ENCODE data around the gene TMEM45B. TPM values are rescaled to one million over a fixed set of nuclear protein-coding genes. Genes with fewer than 3 reads are reported as not detected.
"Not testable (repeated sequence)": the region's sequence is repeated elsewhere in the genome, so short reads cannot be mapped to it uniquely, and the experiment has no call there.

TMEM45B gene
- total RNA-seq, 3 donors from 2014 or later (not counting 1 experiment from before 2014, with no cell fraction given), result 0.40 TPM; not detected in 2

DNA sequence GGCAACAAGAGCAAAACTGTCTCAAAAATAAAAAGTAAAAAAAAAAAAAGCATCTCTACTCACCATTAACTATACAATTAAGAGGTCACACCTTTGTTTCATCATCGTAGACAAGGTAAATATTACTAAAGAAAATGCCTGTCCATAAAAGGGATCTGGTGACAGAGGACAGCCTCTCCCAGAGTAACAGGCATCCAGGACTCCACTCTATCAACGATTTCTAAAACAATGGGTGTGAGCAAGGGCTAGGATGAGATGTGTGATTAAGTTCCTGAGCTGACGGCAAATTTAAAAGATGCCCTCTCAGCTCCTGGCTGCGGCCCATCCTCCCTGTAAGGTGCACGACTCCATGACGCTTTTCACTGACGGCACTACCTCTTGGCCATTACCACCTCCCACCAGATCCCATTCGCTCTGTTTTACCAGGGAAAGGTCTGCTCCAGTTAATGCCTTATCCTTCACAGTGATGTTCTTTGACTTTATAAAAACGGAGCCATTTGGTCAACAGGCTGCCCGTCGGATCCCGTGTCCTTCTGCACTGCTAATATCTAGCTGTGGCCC is 2.3 kb upstream of the TMEM45B start:
- H3K27me3 ChIP-seq (ENCODE audit: control insufficient read depth, insufficient read depth, low read length), result peaks cover 15% of the 10 kb centered on the region
- H3K9me3 ChIP-seq (ENCODE audit: control insufficient read depth, insufficient read depth, low read length), result peaks cover 12% of the 10 kb centered on the region
- H3K4me3 ChIP-seq (ENCODE audit: low read length), result no peak overlapping the region
- Mint-ChIP-seq H3K36me3 (peaks cover 8% of the 10 kb centered on the region), H3K27ac (no peak overlapping the region), H3K9me3 (no peaks in the 10 kb centered on the region), H3K27me3 (ENCODE audit: low read depth in 2 of 2) (peaks cover 18 to 36% of the 10 kb centered on the region in 2 donors), H3K4me1 (peaks cover 16 to 20% of the 10 kb centered on the region in 2 donors), H3K4me3 (no peak overlapping the region)
- TF ChIP-seq, protein P1, sequence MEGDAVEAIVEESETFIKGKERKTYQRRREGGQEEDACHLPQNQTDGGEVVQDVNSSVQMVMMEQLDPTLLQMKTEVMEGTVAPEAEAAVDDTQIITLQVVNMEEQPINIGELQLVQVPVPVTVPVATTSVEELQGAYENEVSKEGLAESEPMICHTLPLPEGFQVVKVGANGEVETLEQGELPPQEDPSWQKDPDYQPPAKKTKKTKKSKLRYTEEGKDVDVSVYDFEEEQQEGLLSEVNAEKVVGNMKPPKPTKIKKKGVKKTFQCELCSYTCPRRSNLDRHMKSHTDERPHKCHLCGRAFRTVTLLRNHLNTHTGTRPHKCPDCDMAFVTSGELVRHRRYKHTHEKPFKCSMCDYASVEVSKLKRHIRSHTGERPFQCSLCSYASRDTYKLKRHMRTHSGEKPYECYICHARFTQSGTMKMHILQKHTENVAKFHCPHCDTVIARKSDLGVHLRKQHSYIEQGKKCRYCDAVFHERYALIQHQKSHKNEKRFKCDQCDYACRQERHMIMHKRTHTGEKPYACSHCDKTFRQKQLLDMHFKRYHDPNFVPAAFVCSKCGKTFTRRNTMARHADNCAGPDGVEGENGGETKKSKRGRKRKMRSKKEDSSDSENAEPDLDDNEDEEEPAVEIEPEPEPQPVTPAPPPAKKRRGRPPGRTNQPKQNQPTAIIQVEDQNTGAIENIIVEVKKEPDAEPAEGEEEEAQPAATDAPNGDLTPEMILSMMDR (IDR thresholded peaks at IDR 0.05), result no peak
- DNase-seq (no peak), ATAC-seq (no peak)
- H3K27ac ChIP-seq (ENCODE audit: low read length), result no peak overlapping the region
- H3K4me1 ChIP-seq (ENCODE audit: control insufficient read depth, insufficient read depth, low read length), result peaks cover 30% of the 10 kb centered on the region
- H3K36me3 ChIP-seq (ENCODE audit: control insufficient read depth, insufficient read depth, low read length), result no peaks in the 10 kb centered on the region
- 96% methylated on average over 12 of the region's 12 CpGs for whole genome bisulfite sequencing (ENCODE audit: insufficient coverage)
- intact Hi-C loops (cut with micrococcal nuclease), result no loop called here

- Mint-ChIP-seq H3K36me3 (peaks cover 8% of the 10 kb centered on the region), H3K4me3 (peak overlapping the region; percentile 42), H3K9me3 (no peaks in the 10 kb centered on the region), H3K27ac (no peak overlapping the region), H3K4me1 (peaks cover 16 to 20% of the 10 kb centered on the region in 2 donors), H3K27me3 (ENCODE audit: low read depth in 2 of 2) (peaks cover 18 to 44% of the 10 kb centered on the region in 2 donors)
- peak; percentile 40 to 77 (median 52) for ATAC-seq
- no peak overlapping the region for H3K4me3 ChIP-seq (ENCODE audit: low read length)
- H3K4me1 ChIP-seq (ENCODE audit: control insufficient read depth, insufficient read depth, low read length), result peaks cover 30% of the 10 kb centered on the region
- intact Hi-C loops (cut with micrococcal nuclease), result no loop called here
- TF ChIP-seq, protein P1 (IDR thresholded peaks at IDR 0.05), result no peak
- no peak overlapping the region for H3K27ac ChIP-seq (ENCODE audit: low read length)
- 40% methylated on average over 24 of the region's 24 CpGs for WGBS (ENCODE audit: insufficient coverage)
- peaks cover 12% of the 10 kb centered on the region for H3K9me3 ChIP-seq (ENCODE audit: control insufficient read depth, insufficient read depth, low read length)
- H3K36me3 ChIP-seq (ENCODE audit: control insufficient read depth, insufficient read depth, low read length), result no peaks in the 10 kb centered on the region
- H3K27me3 ChIP-seq (ENCODE audit: control insufficient read depth, insufficient read depth, low read length), result peaks cover 15% of the 10 kb centered on the region
- DNase-seq, result peak in 1 of 2 donors; percentile 77
Measured at GRCh38 chr11:129814244-129815014, 1.2 kb upstream of the TMEM45B start.

DNA sequence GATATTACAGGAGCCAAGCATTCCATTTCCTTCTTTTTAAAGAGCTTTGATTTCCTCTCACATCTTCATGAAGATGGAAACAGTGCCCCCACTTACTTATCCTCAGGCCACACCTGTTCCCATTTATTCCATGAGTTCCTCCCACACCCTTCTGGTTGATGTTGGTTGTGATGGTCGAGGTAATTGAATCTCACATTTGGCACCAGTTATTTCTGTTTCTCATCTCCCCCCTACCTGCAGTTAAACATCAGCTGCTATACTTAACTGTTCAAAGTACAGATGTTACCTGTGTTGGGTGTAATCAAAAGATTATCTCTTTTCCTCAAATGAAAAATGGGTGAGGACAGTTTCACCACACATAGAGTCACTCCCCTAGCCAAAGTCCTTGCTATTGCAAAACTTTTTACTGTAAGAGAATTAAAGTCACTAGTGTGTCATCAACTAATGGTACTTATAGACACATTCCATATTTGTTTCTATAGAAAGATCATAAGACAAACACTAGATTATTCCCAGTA is 1.9 kb downstream of the TMEM45B start:
- intact Hi-C loops (cut with micrococcal nuclease), result no loop called here
- WGBS (ENCODE audit: insufficient coverage), result no CpG with 5 or more reads among the region's 1 CpG
- peaks cover 15% of the 10 kb centered on the region for H3K27me3 ChIP-seq (ENCODE audit: control insufficient read depth, insufficient read depth, low read length)
- H3K36me3 ChIP-seq (ENCODE audit: control insufficient read depth, insufficient read depth, low read length), result no peaks in the 10 kb centered on the region
- H3K4me3 ChIP-seq (ENCODE audit: low read length), result no peak overlapping the region
- Mint-ChIP-seq H3K36me3 (peaks cover 8% of the 10 kb centered on the region), H3K4me1 (peaks cover 16 to 20% of the 10 kb centered on the region in 2 donors), H3K27me3 (ENCODE audit: low read depth in 2 of 2) (peaks cover 25 to 45% of the 10 kb centered on the region in 2 donors), H3K4me3 (no peak overlapping the region), H3K27ac (no peak overlapping the region), H3K9me3 (no peaks in the 10 kb centered on the region)
- ATAC-seq, result no peak
- TF ChIP-seq, protein P1 (IDR thresholded peaks at IDR 0.05), result no peak
- H3K4me1 ChIP-seq (ENCODE audit: control insufficient read depth, insufficient read depth, low read length), result peaks cover 30% of the 10 kb centered on the region
- no peak overlapping the region for H3K27ac ChIP-seq (ENCODE audit: low read length)
- no peak for DNase-seq
- H3K9me3 ChIP-seq (ENCODE audit: control insufficient read depth, insufficient read depth, low read length), result peaks cover 12% of the 10 kb centered on the region

DNA sequence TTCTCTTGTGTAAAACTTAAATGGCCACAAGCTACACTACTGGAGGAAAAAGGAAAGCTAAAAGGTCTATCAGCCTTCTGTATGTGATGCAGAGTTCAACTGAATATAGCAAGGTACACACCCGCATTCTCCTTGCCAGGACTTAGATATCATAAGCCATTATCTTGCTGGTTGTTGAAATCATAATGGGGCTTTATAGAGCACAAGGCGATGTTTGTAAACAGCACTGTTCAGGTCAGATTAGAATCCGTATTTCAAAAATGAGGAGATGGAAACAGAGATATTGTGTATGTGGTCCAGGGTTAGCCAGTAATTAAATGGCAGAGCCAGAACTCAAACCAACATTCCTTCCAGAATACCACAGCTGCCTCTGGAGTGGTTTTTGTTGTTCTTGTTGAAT is 2.6 kb downstream of the TMEM45B start:
- H3K4me3 ChIP-seq (ENCODE audit: low read length); H3K27ac Mint-ChIP-seq; H3K4me3 Mint-ChIP-seq; DNase-seq; H3K27ac ChIP-seq (ENCODE audit: low read length); H3K36me3 Mint-ChIP-seq; H3K9me3 Mint-ChIP-seq; ATAC-seq; intact Hi-C loops (cut with micrococcal nuclease); H3K36me3 ChIP-seq (ENCODE audit: control insufficient read depth, insufficient read depth, low read length): not testable (repeated sequence)
- H3K9me3 ChIP-seq (ENCODE audit: control insufficient read depth, insufficient read depth, low read length), result peaks cover 12% of the 10 kb centered on the region
- H3K27me3 ChIP-seq (ENCODE audit: control insufficient read depth, insufficient read depth, low read length), result peaks cover 15% of the 10 kb centered on the region
- Mint-ChIP-seq H3K27me3 (ENCODE audit: low read depth in 2 of 2) (peaks cover 25 to 45% of the 10 kb centered on the region in 2 donors), H3K4me1 (peaks cover 16 to 20% of the 10 kb centered on the region in 2 donors)
- H3K4me1 ChIP-seq (ENCODE audit: control insufficient read depth, insufficient read depth, low read length), result peaks cover 30% of the 10 kb centered on the region
- WGBS (ENCODE audit: insufficient coverage), result 86% methylated on average over 3 of the region's 3 CpGs
